Activated naive CD8-positive, alpha-beta T cell (primary cell): Measurements from ENCODE around the gene ZSWIM6.

Experiments used
- H3K27ac Mint-ChIP-seq: one replicate; pipeline ENCODE4 v1.8.0; 2021; ENCODE audit warnings: mixed read lengths
- H3K27me3 Mint-ChIP-seq: one replicate; pipeline ENCODE4 v1.8.0; 2021; ENCODE audit warnings: mixed read lengths
- H3K36me3 Mint-ChIP-seq: one replicate; pipeline ENCODE4 v1.8.0; 2021; ENCODE audit warnings: mixed read lengths
- H3K4me1 Mint-ChIP-seq: one replicate; pipeline ENCODE4 v1.8.0; 2021; ENCODE audit warnings: low read depth, mixed read lengths
- H3K4me3 Mint-ChIP-seq: one replicate; pipeline ENCODE4 v1.8.0; 2021; ENCODE audit warnings: mild to moderate bottlenecking, mixed read lengths
- H3K9me3 Mint-ChIP-seq: one replicate; pipeline ENCODE4 v1.8.0; 2021; ENCODE audit warnings: low read depth, mixed read lengths

Gene ZSWIM6

GRCh38 chr5:61319388-61320146 is 12.5 kb upstream of the ZSWIM6 start:
- Mint-ChIP-seq H3K9me3 (no peaks in the 10 kb centered on the region), H3K4me1 (peaks cover 9% of the 10 kb centered on the region), H3K4me3 (peak overlapping the region; percentile 30), H3K27me3 (peaks cover 13% of the 10 kb centered on the region), H3K36me3 (peaks cover 4% of the 10 kb centered on the region), H3K27ac (no peak overlapping the region)

DNA sequence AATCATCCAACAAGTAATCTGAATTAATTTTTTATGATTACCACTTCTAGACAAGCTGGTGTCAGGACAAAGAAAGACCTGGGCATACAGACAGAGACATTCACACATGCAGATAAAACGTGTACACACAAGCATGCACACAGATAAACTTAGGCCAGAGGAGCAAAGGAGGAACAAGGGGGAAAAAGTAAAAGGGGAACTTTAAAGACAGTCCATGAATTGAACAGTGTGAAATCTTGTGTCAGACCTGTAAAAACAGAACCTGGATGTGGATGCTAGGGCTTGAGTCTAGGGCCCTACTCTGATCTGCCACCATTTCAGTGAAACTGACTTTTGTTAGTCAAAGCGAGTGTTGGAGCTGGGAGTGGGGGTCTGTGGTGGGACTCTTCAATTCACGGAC is 11.2 kb upstream of the ZSWIM6 start:
- H3K36me3 Mint-ChIP-seq = peaks cover 4% of the 10 kb centered on the region
- H3K4me1 Mint-ChIP-seq = peaks cover 9% of the 10 kb centered on the region
- H3K4me3 Mint-ChIP-seq = no peak overlapping the region
- no peak overlapping the region for H3K27ac Mint-ChIP-seq
- H3K27me3 Mint-ChIP-seq = peaks cover 16% of the 10 kb centered on the region
- H3K9me3 Mint-ChIP-seq = no peaks in the 10 kb centered on the region

- Mint-ChIP-seq H3K4me1 (peaks cover 9% of the 10 kb centered on the region), H3K9me3 (no peaks in the 10 kb centered on the region), H3K36me3 (peaks cover 4% of the 10 kb centered on the region), H3K27me3 (peaks cover 18% of the 10 kb centered on the region), H3K27ac (no peak overlapping the region), H3K4me3 (no peak overlapping the region)
Observed at GRCh38 chr5:61321669-61322068, 10.4 kb upstream of the ZSWIM6 start.

- Mint-ChIP-seq H3K27ac (no peak overlapping the region), H3K9me3 (no peaks in the 10 kb centered on the region), H3K4me1 (peaks cover 15% of the 10 kb centered on the region), H3K4me3 (no peak overlapping the region), H3K27me3 (peaks cover 21% of the 10 kb centered on the region), H3K36me3 (peaks cover 4% of the 10 kb centered on the region)
Observed at GRCh38 chr5:61322738-61323725, 9.0 kb upstream of the ZSWIM6 start.

- no peaks in the 10 kb centered on the region for H3K9me3 Mint-ChIP-seq
- H3K27me3 Mint-ChIP-seq = peaks cover 18% of the 10 kb centered on the region
- H3K27ac Mint-ChIP-seq = no peak overlapping the region
- H3K36me3 Mint-ChIP-seq = peaks cover 2% of the 10 kb centered on the region
- no peak overlapping the region for H3K4me3 Mint-ChIP-seq
- peaks cover 29% of the 10 kb centered on the region for H3K4me1 Mint-ChIP-seq
Observed at GRCh38 chr5:61327760-61328753, 4.0 kb upstream of the ZSWIM6 start.

- Mint-ChIP-seq H3K27ac (no peak overlapping the region), H3K4me1 (peaks cover 31% of the 10 kb centered on the region), H3K36me3 (no peaks in the 10 kb centered on the region), H3K27me3 (peaks cover 14% of the 10 kb centered on the region), H3K4me3 (no peak overlapping the region), H3K9me3 (no peaks in the 10 kb centered on the region)
Observed at GRCh38 chr5:61328791-61329549, 3.1 kb upstream of the ZSWIM6 start.

DNA sequence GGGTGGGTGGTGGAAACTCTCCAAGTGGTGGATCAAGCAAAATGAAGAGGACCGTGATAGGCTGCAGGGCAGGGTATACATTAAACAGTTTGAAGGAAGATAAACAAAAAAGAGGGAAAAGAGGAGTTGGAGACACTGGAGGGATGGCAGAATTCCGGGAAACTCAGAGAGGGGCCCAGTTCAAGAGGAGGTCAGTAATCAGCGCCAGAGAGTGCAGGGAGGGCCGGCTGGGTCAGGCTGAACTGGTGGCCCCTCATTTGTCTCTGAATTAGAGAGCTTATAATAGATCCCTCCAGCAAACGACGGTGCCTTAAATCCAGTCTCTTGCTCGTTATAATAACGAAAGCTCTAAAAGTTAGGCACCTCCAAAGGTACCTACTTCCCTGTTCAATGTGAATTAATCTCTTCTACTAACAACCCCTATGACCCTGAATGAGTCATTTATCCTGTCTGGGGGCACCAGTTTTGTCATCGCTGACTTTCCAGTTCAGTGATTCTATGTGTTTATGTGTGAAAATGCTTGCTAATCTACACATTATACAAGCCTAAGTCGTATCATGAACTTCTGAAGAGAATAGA is 2.4 kb upstream of the ZSWIM6 start:
- Mint-ChIP-seq H3K4me1 (peaks cover 38% of the 10 kb centered on the region), H3K36me3 (no peaks in the 10 kb centered on the region), H3K9me3 (no peaks in the 10 kb centered on the region), H3K4me3 (peak overlapping the region; percentile 77), H3K27me3 (peaks cover 14% of the 10 kb centered on the region), H3K27ac (peak overlapping the region; percentile 7)

- Mint-ChIP-seq H3K27me3 (peaks cover 10% of the 10 kb centered on the region), H3K27ac (peak overlapping the region; percentile 61), H3K9me3 (no peaks in the 10 kb centered on the region), H3K36me3 (no peaks in the 10 kb centered on the region), H3K4me1 (peaks cover 44% of the 10 kb centered on the region), H3K4me3 (peak overlapping the region; percentile 77)
Observed at GRCh38 chr5:61330341-61330844, 1.7 kb upstream of the ZSWIM6 start.

DNA sequence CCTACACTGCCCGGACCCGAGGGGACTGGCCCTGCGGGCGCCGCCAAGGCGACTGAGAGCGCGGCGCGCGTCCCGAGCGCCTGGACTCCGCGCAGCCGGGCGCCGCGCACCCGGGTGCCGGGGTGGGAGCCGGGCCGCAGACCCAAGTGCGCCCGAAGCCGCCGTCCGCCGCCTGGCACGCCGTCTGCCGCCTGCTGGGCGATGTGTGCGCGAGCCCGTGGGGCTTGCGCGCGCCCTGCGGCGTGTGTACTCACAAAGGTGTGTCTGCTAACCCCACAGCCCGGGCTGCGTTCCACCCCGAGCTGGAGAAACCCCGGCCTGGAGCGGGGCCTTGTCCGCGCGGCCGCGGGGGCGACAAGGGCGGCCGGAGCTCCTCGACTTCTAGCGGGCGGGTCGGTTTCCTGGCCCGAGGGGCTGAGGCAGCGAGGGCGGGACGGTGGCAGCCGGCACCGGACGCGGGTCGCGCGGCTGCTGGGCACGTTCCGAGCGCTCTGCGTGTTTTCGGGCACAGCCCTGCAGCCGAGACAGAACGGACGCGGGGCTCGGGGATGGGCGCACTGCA is 1.1 kb upstream of the ZSWIM6 start:
- Mint-ChIP-seq H3K9me3 (no peaks in the 10 kb centered on the region), H3K27ac (no peak overlapping the region), H3K4me1 (peaks cover 46% of the 10 kb centered on the region), H3K36me3 (no peaks in the 10 kb centered on the region), H3K4me3 (peak overlapping the region; percentile 77), H3K27me3 (peaks cover 9% of the 10 kb centered on the region)

DNA sequence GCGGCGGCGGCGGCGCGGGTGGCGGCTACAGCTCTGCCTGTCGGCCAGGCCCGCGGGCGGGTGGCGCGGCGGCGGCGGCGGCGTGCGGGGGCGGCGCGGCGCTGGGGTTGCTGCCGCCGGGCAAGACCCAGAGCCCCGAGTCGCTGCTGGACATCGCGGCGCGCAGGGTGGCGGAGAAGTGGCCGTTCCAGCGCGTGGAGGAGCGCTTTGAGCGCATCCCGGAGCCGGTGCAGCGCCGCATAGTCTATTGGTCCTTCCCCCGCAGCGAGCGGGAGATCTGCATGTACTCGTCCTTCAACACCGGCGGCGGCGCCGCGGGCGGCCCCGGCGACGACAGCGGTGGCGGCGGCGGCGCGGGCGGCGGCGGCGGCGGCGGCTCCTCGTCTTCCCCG is 296 bp downstream of the ZSWIM6 start:
- H3K27ac Mint-ChIP-seq = no peak overlapping the region
- peaks cover 46% of the 10 kb centered on the region for H3K4me1 Mint-ChIP-seq
- H3K27me3 Mint-ChIP-seq = peaks cover 5% of the 10 kb centered on the region

GRCh38 chr5:61332851-61333320 is 828 bp downstream of the ZSWIM6 start:
- Mint-ChIP-seq H3K4me1 (peaks cover 43% of the 10 kb centered on the region), H3K9me3 (no peaks in the 10 kb centered on the region), H3K27me3 (peaks cover 3% of the 10 kb centered on the region), H3K36me3 (peaks cover 7% of the 10 kb centered on the region), H3K27ac (no peak overlapping the region), H3K4me3 (peak overlapping the region; percentile 65)

More for the DNA sequence above, 296 bp downstream of the ZSWIM6 start:
- peak overlapping the region; percentile 91 for H3K4me3 Mint-ChIP-seq
- H3K9me3 Mint-ChIP-seq = no peaks in the 10 kb centered on the region
- H3K36me3 Mint-ChIP-seq = peaks cover 5% of the 10 kb centered on the region

DNA sequence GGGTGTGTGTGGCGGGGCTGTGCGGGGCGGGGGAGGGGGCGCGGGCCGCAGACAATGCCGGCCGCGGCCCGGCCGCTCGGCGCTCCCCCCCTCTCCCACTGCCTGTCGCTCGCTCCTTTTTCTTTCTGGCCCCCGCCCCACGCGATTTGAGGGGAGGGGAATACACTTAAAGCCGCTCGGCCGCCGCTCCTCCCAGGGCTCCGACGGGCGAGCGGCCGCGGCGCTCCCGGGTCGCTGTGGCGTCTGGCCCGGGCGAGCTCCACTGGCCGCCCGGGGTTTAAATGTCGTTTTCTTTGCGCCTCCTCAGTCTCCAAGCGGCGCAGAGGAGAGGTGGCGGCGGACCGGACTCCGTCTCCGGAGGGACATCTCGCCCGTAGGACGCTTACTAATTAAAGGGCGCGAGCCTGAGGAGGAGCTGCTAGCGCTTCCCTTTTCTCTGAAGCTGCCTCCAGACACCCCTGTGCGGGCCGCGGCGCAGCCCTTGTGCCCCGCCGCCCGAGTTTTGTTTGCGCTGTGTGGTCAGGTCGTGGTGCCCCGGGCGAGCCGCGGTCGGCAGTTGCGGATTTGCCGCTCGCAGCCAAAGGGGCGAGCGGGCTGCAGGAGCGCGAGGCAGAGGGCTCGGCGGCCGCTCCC is 1.4 kb downstream of the ZSWIM6 start:
- H3K36me3 Mint-ChIP-seq = peaks cover 7% of the 10 kb centered on the region
- peaks cover 40% of the 10 kb centered on the region for H3K4me1 Mint-ChIP-seq
- peak overlapping the region; percentile 89 for H3K4me3 Mint-ChIP-seq

More for the DNA sequence above, 1.4 kb downstream of the ZSWIM6 start:
- H3K27me3 Mint-ChIP-seq = peaks cover 2% of the 10 kb centered on the region
- H3K27ac Mint-ChIP-seq = no peak overlapping the region
- no peaks in the 10 kb centered on the region for H3K9me3 Mint-ChIP-seq
